ENCODE measurements around the gene HDAC5. TPM values are rescaled to one million over a fixed set of nuclear protein-coding genes. Genes with fewer than 3 reads are reported as not detected.

HDAC5 gene
- total RNA-seq, 1 donor from 2014 or later: 18.4 TPM

DNA sequence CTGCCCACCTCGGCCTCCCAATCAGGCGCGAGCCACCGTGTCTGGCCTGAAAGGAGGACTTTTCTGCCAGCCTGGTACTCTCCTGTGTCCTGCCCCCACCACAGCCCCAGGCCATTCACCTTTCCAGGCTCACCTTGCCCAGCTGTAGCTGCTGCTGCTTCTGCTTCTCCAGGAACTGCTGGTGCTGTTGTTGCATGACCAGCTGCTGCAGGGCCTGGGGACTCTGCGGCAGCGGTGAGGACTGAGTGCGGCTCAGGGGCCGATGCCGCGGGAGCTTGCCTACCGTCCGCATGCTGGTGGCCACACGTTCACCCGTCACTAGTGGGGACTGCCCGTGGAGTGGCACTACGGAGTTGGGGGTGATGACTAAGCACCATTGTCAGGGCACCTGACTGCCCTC is 35.2 kb downstream of the HDAC5 start:
- no peak for FAIRE-seq
- peaks cover 20% of the 10 kb centered on the region for H3K36me3 ChIP-seq (ENCODE audit: control insufficient read depth, insufficient read depth, low read length)
- no peak overlapping the region for H3K4me3 ChIP-seq (ENCODE audit: low read depth, low read length)
- no peaks in the 10 kb centered on the region for H3K27me3 ChIP-seq (ENCODE audit: control insufficient read depth, insufficient read depth, low read length)
- no peak for DNase-seq (ENCODE audit: low read depth)
- no peak for TF ChIP-seq CTCF (IDR thresholded peaks at IDR 0.05; ENCODE audit: insufficient read depth, low read length, severe bottlenecking)

DNA sequence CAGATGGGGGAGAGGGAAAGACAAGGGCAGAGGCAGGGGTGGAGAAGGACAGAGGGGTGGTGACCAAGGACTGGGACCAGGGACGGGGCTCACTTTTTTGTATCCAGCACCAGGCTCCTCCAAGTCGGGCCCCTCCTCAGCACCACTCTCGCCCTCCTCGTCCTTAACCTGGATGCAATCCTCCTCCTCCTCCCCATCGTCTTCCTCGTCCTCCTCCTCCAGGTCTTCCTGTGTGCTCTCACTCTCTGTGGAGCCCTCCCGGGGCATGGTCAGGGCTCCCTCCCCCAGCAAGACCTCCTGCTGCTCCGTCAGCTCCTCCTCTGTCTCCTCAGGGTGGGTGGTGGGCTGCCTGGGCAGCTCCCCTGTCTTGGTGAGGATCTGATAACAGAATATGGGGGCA is 36.1 kb downstream of the HDAC5 start:
- H3K27me3 ChIP-seq (ENCODE audit: control insufficient read depth, insufficient read depth, low read length): no peaks in the 10 kb centered on the region
- peaks cover 21% of the 10 kb centered on the region for H3K36me3 ChIP-seq (ENCODE audit: control insufficient read depth, insufficient read depth, low read length)
- H3K4me3 ChIP-seq (ENCODE audit: low read depth, low read length): no peak overlapping the region
- TF ChIP-seq CTCF (IDR thresholded peaks at IDR 0.05; ENCODE audit: insufficient read depth, low read length, severe bottlenecking): no peak
- no peak for FAIRE-seq
- no peak for DNase-seq (ENCODE audit: low read depth)

- Histone ChIP-seq H3K36me3 (ENCODE audit: control insufficient read depth, insufficient read depth, low read length) (peaks cover 17% of the 10 kb centered on the region), H3K27me3 (ENCODE audit: control insufficient read depth, insufficient read depth, low read length) (no peaks in the 10 kb centered on the region), H3K4me3 (ENCODE audit: low read depth, low read length) (no peak overlapping the region)
- FAIRE-seq (no peak), DNase-seq (ENCODE audit: low read depth) (peak; percentile 94)
- no peak for TF ChIP-seq CTCF (IDR thresholded peaks at IDR 0.05; ENCODE audit: insufficient read depth, low read length, severe bottlenecking)
Measured at GRCh38 chr17:44086364-44087311, 36.8 kb downstream of the HDAC5 start.

DNA sequence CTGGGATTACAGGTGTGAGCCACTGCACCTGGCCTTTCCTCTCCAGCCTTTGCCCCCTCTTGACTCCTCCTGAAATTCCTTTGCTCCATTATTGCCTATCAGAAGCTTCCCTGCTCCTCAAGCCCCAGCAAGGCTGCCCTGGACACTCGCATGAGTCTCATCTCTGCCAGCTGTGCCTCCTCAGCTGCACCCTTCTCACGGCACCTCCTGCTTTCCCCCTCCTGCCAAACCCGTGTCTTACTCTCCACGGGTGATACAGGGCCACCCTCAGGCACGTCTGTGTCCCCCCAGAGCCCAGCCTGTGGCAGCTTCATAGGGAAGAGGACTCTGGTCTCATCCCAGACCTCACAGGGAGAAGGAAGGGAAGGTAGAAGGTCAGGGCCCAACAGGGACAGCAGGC is 37.5 kb downstream of the HDAC5 start:
- H3K36me3 ChIP-seq (ENCODE audit: control insufficient read depth, insufficient read depth, low read length): peaks cover 14% of the 10 kb centered on the region
- H3K4me3 ChIP-seq (ENCODE audit: low read depth, low read length): no peak overlapping the region
- DNase-seq (ENCODE audit: low read depth) (no peak), FAIRE-seq (no peak)
- no peaks in the 10 kb centered on the region for H3K27me3 ChIP-seq (ENCODE audit: control insufficient read depth, insufficient read depth, low read length)
- TF ChIP-seq CTCF (IDR thresholded peaks at IDR 0.05; ENCODE audit: insufficient read depth, low read length, severe bottlenecking): no peak

DNA sequence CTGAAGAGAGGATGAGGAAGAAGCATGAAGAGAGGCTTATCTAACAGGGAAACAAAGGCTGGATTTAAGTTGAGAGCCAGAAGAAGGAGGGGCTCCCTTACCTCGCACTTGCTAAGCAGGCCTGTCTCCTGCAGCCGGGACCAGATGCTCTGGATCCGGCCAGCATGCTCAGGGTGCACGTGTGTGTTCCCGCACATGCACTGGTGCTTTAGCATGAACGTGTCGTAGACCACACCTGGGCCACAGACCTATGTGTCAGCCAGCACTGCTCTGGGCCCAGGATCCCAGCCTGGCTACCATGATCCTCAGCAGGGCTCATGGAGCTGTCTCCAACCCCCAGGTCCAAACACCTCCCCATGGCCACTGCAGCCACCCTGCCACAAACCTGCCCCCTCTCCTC is 38.5 kb downstream of the HDAC5 start:
- Histone ChIP-seq H3K36me3 (ENCODE audit: control insufficient read depth, insufficient read depth, low read length) (peaks cover 14% of the 10 kb centered on the region), H3K27me3 (ENCODE audit: control insufficient read depth, insufficient read depth, low read length) (no peaks in the 10 kb centered on the region), H3K4me3 (ENCODE audit: low read depth, low read length) (no peak overlapping the region)
- DNase-seq (ENCODE audit: low read depth) (no peak), FAIRE-seq (no peak)
- no peak for TF ChIP-seq CTCF (IDR thresholded peaks at IDR 0.05; ENCODE audit: insufficient read depth, low read length, severe bottlenecking)
